MCF 10A (cell line): ENCODE data around the gene ZNF407. TPM values are rescaled to one million over a fixed set of nuclear protein-coding genes. Genes with fewer than 3 reads are reported as not detected.

Source experiments
- BruUV-seq: library from RNA; stranded (reverse); fragments of 400-500 nt; replicated peaks from 2 replicates; lab custom pipeline; 2021; lab: Mats Ljungman, UMichigan
- CTCF ChIA-PET: fragments of 300-600 bp; sonication (Branson Sonifier 250); formaldehyde crosslinking; extraction: SDS; loops from one replicate; lab custom pipeline; 2021; ENCODE audit warnings: antibody characterized with exemption, inconsistent platforms; lab: Yijun Ruan, JAX
- POLR2A ChIA-PET: fragments of 300-600, 350-650 bp; sonication (Branson Sonifier 250); formaldehyde crosslinking; extraction: SDS; loops from one replicate; lab custom pipeline; 2020; ENCODE audit warnings: antibody characterized with exemption, inconsistent platforms; lab: Yijun Ruan, JAX
- DNase-seq: peaks from one replicate; pipeline ENCODE4 v3.0.0-alpha.2; 2018; ENCODE audit not compliant: unreplicated experiment
- H3K27ac Mint-ChIP-seq: one replicate; pipeline ENCODE4 v1.8.0; 2022; ENCODE audit warnings: mild to moderate bottlenecking, low read depth, mixed read lengths; ENCODE audit not compliant: unreplicated experiment
- H3K27me3 Mint-ChIP-seq: one replicate; pipeline ENCODE4 v1.8.0; 2022; ENCODE audit warnings: mixed read lengths; ENCODE audit not compliant: insufficient read depth, unreplicated experiment
- H3K36me3 Mint-ChIP-seq: one replicate; pipeline ENCODE4 v1.8.0; 2022; ENCODE audit warnings: mild to moderate bottlenecking, moderate library complexity, mixed read lengths; ENCODE audit not compliant: insufficient read depth, unreplicated experiment
- H3K4me1 Mint-ChIP-seq: one replicate; pipeline ENCODE4 v1.8.0; 2022; ENCODE audit warnings: mixed read lengths; ENCODE audit not compliant: insufficient read depth, unreplicated experiment
- H3K4me3 Mint-ChIP-seq: one replicate; pipeline ENCODE4 v1.8.0; 2022; ENCODE audit warnings: mild to moderate bottlenecking, moderate library complexity, mixed read lengths; ENCODE audit not compliant: unreplicated experiment
- H3K9me3 Mint-ChIP-seq: one replicate; pipeline ENCODE4 v1.8.0; 2022; ENCODE audit warnings: mixed read lengths; ENCODE audit not compliant: unreplicated experiment
- intact Hi-C: fragments of 100-400 bp; cut with micrococcal nuclease; formaldehyde crosslinking; loops from 2 replicates; pipeline ENCODE4 v1.14.1; 2022
- total RNA-seq: library from RNA; stranded (reverse); gene quantifications from 2 replicates; pipeline ENCODE4 v1.2.3, GENCODE V29; 2022
- TF ChIP-seq, protein P1 (sequence below): fragments of 200-600 bp; IDR thresholded peaks from one replicate; pipeline ENCODE4 v1.8.0; 2022; ENCODE audit warnings: antibody characterized with exemption, mild to moderate bottlenecking; ENCODE audit not compliant: unreplicated experiment

The ZNF407 gene
- total RNA-seq, 1 experiment from 2014 or later = 9.5 TPM

DNA sequence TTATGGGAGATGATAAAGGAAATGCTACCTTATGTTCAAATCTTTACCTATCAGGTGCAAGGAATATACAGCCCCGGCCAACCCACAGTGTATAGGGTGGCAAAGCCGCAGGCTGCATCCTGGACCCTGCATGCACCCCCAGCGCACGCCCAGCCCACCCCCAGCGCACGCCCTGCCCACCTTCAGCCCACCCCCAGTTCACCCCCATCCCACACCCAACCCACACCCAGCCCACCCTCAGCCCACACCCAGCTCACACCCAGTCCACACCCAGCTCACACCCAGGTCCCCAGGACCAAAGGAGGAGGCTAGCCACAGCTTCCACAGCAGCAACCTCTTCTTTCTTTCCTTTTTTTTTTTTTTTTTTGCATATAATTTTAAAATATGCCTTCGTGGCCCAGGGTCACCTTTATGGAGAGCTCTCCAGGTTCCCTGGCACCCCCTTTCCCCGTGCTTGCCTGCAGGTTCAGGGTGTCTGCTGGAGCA, 490.4 kb downstream of the ZNF407 start:
- TF ChIP-seq, protein P1, sequence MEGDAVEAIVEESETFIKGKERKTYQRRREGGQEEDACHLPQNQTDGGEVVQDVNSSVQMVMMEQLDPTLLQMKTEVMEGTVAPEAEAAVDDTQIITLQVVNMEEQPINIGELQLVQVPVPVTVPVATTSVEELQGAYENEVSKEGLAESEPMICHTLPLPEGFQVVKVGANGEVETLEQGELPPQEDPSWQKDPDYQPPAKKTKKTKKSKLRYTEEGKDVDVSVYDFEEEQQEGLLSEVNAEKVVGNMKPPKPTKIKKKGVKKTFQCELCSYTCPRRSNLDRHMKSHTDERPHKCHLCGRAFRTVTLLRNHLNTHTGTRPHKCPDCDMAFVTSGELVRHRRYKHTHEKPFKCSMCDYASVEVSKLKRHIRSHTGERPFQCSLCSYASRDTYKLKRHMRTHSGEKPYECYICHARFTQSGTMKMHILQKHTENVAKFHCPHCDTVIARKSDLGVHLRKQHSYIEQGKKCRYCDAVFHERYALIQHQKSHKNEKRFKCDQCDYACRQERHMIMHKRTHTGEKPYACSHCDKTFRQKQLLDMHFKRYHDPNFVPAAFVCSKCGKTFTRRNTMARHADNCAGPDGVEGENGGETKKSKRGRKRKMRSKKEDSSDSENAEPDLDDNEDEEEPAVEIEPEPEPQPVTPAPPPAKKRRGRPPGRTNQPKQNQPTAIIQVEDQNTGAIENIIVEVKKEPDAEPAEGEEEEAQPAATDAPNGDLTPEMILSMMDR = no peak
- BruUV-seq = no TSS peak
- Mint-ChIP-seq H3K36me3 (no peaks in the 10 kb centered on the region), H3K4me3 (no peak overlapping the region), H3K27me3 (no peaks in the 10 kb centered on the region), H3K4me1 (no peaks in the 10 kb centered on the region), H3K27ac (no peak overlapping the region), H3K9me3 (no peaks in the 10 kb centered on the region)
- CTCF ChIA-PET = no interaction called here
- POLR2A ChIA-PET = no interaction called here
- intact Hi-C loops = no loop called here
- DNase-seq = no peak

DNA sequence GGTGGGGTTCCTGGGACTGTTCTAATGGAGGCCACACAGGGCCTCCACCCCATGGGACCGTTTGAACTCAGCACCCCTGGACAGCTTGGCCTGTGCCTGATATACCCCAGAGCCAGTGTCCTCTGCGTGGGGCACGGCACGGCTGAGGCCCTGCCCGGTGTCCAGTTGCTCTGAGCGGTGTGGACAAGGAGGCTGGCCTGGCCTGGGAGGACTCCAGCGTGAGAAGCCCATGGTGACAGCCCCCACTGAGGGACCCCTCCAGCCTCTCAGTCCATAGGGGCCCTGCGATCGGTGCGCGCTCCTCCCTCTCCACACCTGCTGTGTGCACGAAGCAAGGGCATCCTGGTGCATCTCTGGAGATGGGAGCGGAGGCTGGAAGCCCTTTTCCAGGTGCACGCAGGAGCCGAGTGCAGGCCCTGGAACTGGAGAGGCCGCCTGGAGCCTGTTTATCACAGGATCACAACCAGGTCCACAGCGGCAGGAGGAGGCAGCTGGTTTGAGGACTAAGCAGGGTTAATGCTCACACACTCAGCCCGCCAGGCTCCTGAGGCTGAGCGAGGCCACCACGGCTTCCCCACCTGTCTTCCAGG, 491.0 kb downstream of the ZNF407 start:
- BruUV-seq = no TSS peak
- no peak for DNase-seq
- H3K4me3 Mint-ChIP-seq = no peak overlapping the region
- no peaks in the 10 kb centered on the region for H3K27me3 Mint-ChIP-seq
- POLR2A ChIA-PET = no interaction called here
- TF ChIP-seq, protein P1 = no peak
- H3K27ac Mint-ChIP-seq = no peak overlapping the region
- no peaks in the 10 kb centered on the region for H3K4me1 Mint-ChIP-seq
- intact Hi-C loops = no loop called here
- H3K9me3 Mint-ChIP-seq = no peaks in the 10 kb centered on the region
- CTCF ChIA-PET = no interaction called here
- no peaks in the 10 kb centered on the region for H3K36me3 Mint-ChIP-seq

DNA sequence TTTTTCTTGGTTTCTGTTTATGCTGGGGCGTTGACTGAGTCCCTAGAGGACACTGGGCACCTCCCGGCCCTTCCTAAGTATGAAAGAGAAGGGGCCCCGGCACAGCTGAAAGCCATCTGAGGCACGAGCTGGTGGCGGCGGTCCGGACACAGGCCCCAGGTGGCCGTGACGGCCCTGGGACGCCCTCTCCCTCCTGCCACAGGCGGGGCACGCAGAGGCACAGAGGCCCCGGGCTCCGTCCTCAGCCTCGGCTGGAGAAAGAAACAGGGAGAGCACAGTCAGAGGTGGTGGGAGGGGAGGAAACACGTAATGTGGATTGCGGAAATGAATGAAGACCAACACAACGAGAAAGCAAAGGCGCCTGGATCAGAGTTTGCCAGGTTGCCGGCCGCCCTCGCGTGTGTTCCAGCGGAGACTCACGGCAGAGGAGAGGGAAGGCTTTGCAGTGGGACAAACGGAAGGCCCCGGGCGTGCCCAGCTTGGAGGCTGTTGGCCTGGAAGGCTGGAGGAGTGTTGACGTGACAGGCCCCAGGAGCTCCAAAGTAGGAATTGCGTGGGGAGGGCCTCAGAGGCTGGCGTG, 492.2 kb downstream of the ZNF407 start:
- H3K9me3 Mint-ChIP-seq = no peaks in the 10 kb centered on the region
- POLR2A ChIA-PET = interaction anchor here (0.7 kb wide), 1 partner anchor 17 kb away, joined by 3 read pairs; no protein-coding TSS in a partner anchor
- H3K4me3 Mint-ChIP-seq = no peak overlapping the region
- H3K36me3 Mint-ChIP-seq = no peaks in the 10 kb centered on the region
- intact Hi-C loops = no loop called here
- TF ChIP-seq, protein P1 = no peak
- DNase-seq = no peak
- no TSS peak for BruUV-seq
- CTCF ChIA-PET = interaction anchor here (0.7 kb wide), 1 partner anchor 403 kb away, joined by 4 read pairs; no protein-coding TSS in a partner anchor
- no peak overlapping the region for H3K27ac Mint-ChIP-seq
- no peaks in the 10 kb centered on the region for H3K27me3 Mint-ChIP-seq
- no peaks in the 10 kb centered on the region for H3K4me1 Mint-ChIP-seq

DNA sequence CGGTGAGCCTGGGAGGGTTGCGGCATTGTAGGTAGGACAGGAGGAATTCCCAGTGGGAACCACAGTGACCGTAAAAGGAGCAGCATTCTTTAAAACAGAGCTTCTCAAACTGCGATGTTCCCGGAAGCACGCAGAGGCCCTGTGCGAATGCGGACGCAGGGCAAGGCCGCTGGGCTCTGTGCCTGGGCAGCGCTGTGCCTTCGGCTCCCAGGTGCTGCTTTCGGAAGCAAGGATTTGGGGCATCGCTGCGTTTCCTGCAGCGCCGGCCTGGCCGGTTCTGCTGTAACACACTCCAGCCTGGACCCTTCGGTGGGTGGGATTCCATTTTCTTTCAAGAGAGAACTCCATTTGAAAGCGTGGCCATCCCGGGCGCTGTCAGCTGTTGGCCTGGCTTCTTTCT, 492.7 kb downstream of the ZNF407 start:
- BruUV-seq = no TSS peak
- TF ChIP-seq, protein P1 = no peak
- POLR2A ChIA-PET = interaction anchor here (0.7 kb wide), 1 partner anchor 18 kb away, joined by 3 read pairs; no protein-coding TSS in a partner anchor
- no peaks in the 10 kb centered on the region for H3K36me3 Mint-ChIP-seq
- no peaks in the 10 kb centered on the region for H3K27me3 Mint-ChIP-seq
- intact Hi-C loops = no loop called here
- H3K9me3 Mint-ChIP-seq = no peaks in the 10 kb centered on the region
- CTCF ChIA-PET = interaction anchor here (0.7 kb wide), 1 partner anchor 403 kb away, joined by 4 read pairs; no protein-coding TSS in a partner anchor
- no peak overlapping the region for H3K27ac Mint-ChIP-seq
- no peak overlapping the region for H3K4me3 Mint-ChIP-seq
- no peak for DNase-seq
- no peaks in the 10 kb centered on the region for H3K4me1 Mint-ChIP-seq
